ENCODE results near the gene PRG3.

GRCh38 chr11:57391539-57391938, 10.6 kb upstream of the PRG3 start:
- no peak for TF ChIP-seq CTCF (IDR thresholded peaks at IDR 0.05; ENCODE audit: insufficient read depth, low read length, poor library complexity, severe bottlenecking)
- no peak for TF ChIP-seq EZH2phosphoT487 (conservative IDR thresholded peaks at IDR 0.05; ENCODE audit: low read length)
